AG04449 (cell line): Measurements from ENCODE around the gene DCLRE1C.

Source experiments
- CTCF ChIA-PET: fragments of 350-600 bp; formaldehyde crosslinking; extraction: SDS; loops from one replicate; lab custom pipeline; 2021; ENCODE audit warnings: antibody characterized with exemption; lab: Yijun Ruan, JAX
- POLR2A ChIA-PET: fragments of 400-600, 350-600 bp; formaldehyde crosslinking; extraction: SDS; loops from one replicate; lab custom pipeline; 2020; ENCODE audit warnings: antibody characterized with exemption, inconsistent platforms; lab: Yijun Ruan, JAX
- DNase-seq: peaks from one replicate; pipeline ENCODE4 v3.0.0-alpha.2; 2010; ENCODE audit warnings: low read depth, low spot score
- H3K4me3 ChIP-seq: 2 replicates; pipeline ENCODE4 v1.5.1; 2011; ENCODE audit warnings: low read depth, mild to moderate bottlenecking, control low read depth, low read length
- TF ChIP-seq, protein P1 (sequence below): IDR thresholded peaks from one replicate; pipeline ENCODE4 v1.5.1; 2011; ENCODE audit warnings: mild to moderate bottlenecking, moderate library complexity, low read length, control low read depth, inconsistent platforms; ENCODE audit not compliant: insufficient read depth; ENCODE audit errors: missing control alignments

DCLRE1C gene

DNA sequence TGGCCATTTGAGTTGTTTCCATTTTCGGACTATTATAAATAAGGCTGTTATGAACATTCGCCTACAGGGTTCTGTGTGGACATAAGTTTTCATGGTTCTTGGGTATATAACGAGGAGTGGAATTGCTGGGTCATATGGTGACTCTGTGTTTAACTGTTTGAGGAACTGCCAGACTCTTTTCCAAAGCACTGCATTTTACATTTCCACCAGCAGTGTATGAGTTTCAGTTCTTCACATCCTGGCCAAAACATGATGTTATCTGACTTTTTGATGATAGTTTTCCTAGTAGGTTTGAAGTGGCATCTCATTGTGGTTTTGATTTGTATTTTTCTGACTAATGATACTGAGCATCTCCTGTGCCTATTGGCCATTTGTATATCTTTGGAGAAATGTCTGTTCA, 69.8 kb downstream of the DCLRE1C start:
- ChIA-PET POLR2A (no interaction called here), CTCF (interaction anchor here (1.6 kb wide), 1 partner anchor 21 kb away, joined by 7 read pairs; no protein-coding TSS in a partner anchor)
- no peak overlapping the region for H3K4me3 ChIP-seq
- DNase-seq: no peak
- TF ChIP-seq, protein P1, sequence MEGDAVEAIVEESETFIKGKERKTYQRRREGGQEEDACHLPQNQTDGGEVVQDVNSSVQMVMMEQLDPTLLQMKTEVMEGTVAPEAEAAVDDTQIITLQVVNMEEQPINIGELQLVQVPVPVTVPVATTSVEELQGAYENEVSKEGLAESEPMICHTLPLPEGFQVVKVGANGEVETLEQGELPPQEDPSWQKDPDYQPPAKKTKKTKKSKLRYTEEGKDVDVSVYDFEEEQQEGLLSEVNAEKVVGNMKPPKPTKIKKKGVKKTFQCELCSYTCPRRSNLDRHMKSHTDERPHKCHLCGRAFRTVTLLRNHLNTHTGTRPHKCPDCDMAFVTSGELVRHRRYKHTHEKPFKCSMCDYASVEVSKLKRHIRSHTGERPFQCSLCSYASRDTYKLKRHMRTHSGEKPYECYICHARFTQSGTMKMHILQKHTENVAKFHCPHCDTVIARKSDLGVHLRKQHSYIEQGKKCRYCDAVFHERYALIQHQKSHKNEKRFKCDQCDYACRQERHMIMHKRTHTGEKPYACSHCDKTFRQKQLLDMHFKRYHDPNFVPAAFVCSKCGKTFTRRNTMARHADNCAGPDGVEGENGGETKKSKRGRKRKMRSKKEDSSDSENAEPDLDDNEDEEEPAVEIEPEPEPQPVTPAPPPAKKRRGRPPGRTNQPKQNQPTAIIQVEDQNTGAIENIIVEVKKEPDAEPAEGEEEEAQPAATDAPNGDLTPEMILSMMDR: no peak

DNA sequence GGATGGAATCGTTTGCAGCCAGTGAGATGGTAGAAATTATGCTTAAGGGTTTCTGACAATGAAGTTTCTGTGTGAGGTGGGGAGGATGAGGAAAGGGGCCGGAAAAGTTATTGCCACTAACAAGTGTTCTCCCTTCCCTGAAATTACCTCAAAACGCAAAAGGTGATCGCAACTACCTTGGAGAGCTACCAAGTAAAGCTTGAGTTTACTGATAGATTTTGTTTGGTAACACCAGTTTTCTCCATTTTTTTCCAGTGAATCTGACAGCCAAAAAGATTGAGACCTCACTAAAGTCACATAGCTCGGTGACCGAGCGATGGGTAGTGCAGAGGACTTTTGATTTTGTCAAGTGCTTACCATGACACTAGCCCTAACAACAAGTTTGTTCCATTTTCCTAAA, 73.7 kb downstream of the DCLRE1C start:
- POLR2A ChIA-PET: no interaction called here
- CTCF ChIA-PET: interaction anchor here (1.4 kb wide), 1 partner anchor 23 kb away, joined by 6 read pairs; no protein-coding TSS in a partner anchor
- TF ChIP-seq, protein P1: no peak
- DNase-seq: no peak
- H3K4me3 ChIP-seq: peak overlapping the region; percentile 74

DNA sequence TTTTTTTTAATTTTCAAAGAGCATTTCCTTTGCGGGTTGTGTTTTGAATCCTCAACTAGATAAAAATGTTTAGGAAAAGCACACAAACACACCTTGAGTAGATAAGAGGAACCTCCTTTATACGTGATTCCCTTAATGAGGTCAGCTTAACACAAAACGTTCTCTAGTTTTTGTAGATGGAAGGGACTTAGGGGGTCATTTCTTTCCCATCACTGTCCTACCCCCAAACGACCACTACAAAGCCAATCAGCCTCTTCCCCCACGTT, 74.0 kb downstream of the DCLRE1C start:
- TF ChIP-seq, protein P1: no peak
- CTCF ChIA-PET: interaction anchor here (1.4 kb wide), 1 partner anchor 24 kb away, joined by 6 read pairs; no protein-coding TSS in a partner anchor
- H3K4me3 ChIP-seq: peak overlapping the region; percentile 74
- POLR2A ChIA-PET: interaction anchor here (0.6 kb wide), 1 partner anchor 80 kb away, joined by 3 read pairs; no protein-coding TSS in a partner anchor
- no peak for DNase-seq

DNA sequence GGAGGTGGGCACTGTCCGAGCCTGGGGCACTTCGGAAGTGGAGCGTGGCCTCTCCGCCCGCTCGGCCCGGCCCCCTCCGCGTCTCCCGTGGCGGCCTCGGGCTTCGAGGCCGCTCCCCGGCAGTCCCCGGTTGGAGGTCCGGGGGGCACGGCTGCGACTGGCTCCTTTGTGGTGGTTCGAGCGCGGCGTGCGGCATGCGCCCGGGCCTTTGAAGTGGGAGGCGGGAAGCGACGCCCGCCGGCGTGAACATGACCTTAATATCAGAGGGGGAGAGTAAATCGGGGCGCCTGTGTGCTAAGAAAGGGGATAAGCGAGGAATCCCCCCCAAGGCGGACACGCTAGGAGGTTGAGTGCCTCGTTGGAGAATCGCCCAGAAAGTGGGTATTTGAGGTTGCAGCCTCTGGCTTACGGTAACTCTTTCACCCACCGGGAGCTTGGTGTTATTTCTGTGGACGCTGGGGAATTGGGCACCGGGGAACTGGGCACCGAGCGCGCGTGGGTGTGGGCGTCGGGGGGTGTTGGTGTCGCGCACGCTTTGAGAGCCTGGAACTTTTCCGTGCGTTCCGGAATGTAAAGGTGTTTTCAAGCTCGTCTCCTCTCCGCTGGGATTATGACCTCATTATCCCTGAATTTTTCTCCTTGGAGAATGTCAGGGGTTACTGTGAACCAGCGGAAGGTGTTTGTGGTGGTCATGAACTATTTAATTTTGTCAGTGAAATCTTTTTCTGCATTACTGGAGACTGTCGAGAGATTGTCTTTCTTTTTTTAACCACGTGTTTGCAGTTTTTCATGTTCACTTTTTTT, 74.6 kb downstream of the DCLRE1C start:
- H3K4me3 ChIP-seq: peak overlapping the region; percentile 74
- ChIA-PET POLR2A (interaction anchor here (0.5 to 1.8 kb wide), 9 partner anchors 10 to 291 kb away, joined by 3 to 10 read pairs (median 3); partner anchors contain the start of genes CDNF, HSPA14, MSANTD7 and NMT2), CTCF (interaction anchor here (0.7 to 1.4 kb wide), 6 partner anchors 22 to 226 kb away, joined by 3 to 6 read pairs (median 4); partner anchors contain the start of genes CDNF, HSPA14 and MSANTD7)
- no peak for DNase-seq
- TF ChIP-seq, protein P1: no peak

DNA sequence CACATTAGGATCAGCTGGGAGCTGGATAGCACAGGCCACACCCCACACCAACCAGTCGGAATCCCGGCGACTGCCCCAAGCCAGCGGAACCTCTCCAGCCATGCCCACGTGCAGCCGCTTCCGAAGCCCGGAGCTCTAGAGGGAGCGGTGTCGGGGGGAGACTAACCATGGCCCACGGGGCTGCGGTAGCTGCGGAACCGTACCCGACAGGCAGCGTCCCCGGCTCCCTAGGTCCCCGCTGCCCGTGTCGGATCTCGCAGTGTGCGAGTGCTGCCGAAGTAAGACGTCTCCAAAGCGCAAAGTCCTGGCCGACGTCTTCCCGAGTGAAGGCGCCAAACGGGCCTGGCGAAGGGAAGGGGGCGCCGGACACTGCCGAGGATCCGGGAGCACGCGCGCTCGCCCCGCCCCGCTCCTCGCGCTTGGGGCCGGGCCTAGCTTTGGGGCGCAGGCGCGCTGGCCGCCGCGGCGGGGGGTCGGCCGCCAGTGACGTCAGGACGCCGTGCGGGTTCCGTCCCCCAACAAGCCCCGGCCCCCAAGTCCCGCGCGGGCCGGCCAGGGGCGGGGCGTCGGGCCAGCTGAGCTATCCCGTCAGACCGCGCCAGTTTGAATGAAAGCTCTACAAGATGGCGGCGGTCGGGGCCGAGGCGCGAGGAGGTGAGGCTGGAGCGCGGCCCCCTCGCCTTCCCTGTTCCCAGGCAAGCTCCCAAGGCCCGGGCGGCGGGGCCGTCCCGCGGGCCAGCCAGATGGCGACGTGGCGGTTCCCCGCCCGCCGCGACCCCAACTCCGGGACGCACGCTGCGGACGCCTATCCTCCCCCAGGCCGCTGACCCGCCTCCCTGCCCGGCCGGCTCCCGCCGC, 75.4 kb downstream of the DCLRE1C start, which contains the start of gene SUV39H2:
TSS of gene SUV39H2 (plus strand) at position 601 of the 858 bp plus-strand sequence. CDS start at position 624, 23 bp downstream.
- ChIA-PET POLR2A (interaction anchor here (0.5 to 1.8 kb wide), 9 partner anchors 9 to 290 kb away, joined by 3 to 10 read pairs (median 4); partner anchors contain the start of genes CDNF, HSPA14, MEIG1 and MSANTD7), CTCF (interaction anchor here (0.7 to 1.4 kb wide), 8 partner anchors 16 to 341 kb away, joined by 3 to 4 read pairs (median 3); partner anchors contain the start of genes CDNF, HSPA14 and MSANTD7)
- DNase-seq: no peak
- H3K4me3 ChIP-seq: peak within 1 kb of the TSS; percentile 99
- TF ChIP-seq, protein P1: no peak
